K562 (cell line): Measurements from ENCODE around the gene GRIA3.

Source experiments
- CREB1 ChIP-seq, 2 experiments: sonication (generic) in 1 of 2; formaldehyde crosslinking in 1 of 2; IDR thresholded peaks; 2 replicates each; pipeline versions ENCODE4 v1.6.1 to v1.8.0; 2012 to 2022; ENCODE audit warnings: inconsistent platforms in 1 of 2, mild to moderate bottlenecking in 1 of 2, missing genetic modification reagents in 1 of 2, moderate library complexity in 1 of 2
- CREM ChIP-seq: IDR thresholded peaks from 2 replicates; pipeline ENCODE4 v1.6.1; 2014; ENCODE audit warnings: antibody characterized with exemption, low read depth
- CTCF ChIP-seq, 3 experiments: IDR thresholded peaks in 2 of 3; conservative IDR thresholded peaks in 1 of 3; 2 replicates each; pipeline ENCODE4 v1.5.1; 2011 to 2012; ENCODE audit warnings: low read length in 3 of 3, mild to moderate bottlenecking in 3 of 3, control low read depth in 2 of 3, improper control_type of control experiment in 1 of 3, inconsistent platforms in 1 of 3, low read depth in 1 of 3, mixed read lengths in 1 of 3, moderate library complexity in 1 of 3; ENCODE audit not compliant: insufficient read depth in 2 of 3
- NFE2L1 ChIP-seq: fragments of 450-650 bp; IDR thresholded peaks from 2 replicates; pipeline ENCODE4 v1.6.1; 2016; ENCODE audit warnings: missing genetic modification characterization, low read depth, mild to moderate bottlenecking, missing compliant biosample characterization, moderate library complexity, borderline replicate concordance
- POLR2A ChIP-seq: fragments of 450-650 bp; conservative IDR thresholded peaks from 2 replicates; pipeline ENCODE4 v1.6.1; 2016
- RBBP5 ChIP-seq: fragments of 200-600 bp; sonication (generic); IDR thresholded peaks from 2 replicates; pipeline ENCODE4 v1.6.1; 2012; ENCODE audit warnings: borderline replicate concordance, mild to moderate bottlenecking, low read length, control low read depth, inconsistent platforms; ENCODE audit not compliant: insufficient read depth, poor library complexity, severe bottlenecking
- RBM34 ChIP-seq: fragments of 200-400 bp; formaldehyde crosslinking; IDR thresholded peaks from 2 replicates; pipeline ENCODE4 v1.6.1; 2018; ENCODE audit warnings: low read length, borderline replicate concordance; ENCODE audit not compliant: insufficient read depth
- SMARCB1 ChIP-seq: IDR thresholded peaks from 2 replicates; pipeline ENCODE4 v1.6.1; 2011; ENCODE audit warnings: improper control_type of control experiment, low read depth; ENCODE audit not compliant: insufficient read length
- ZFP36 ChIP-seq: fragments of 150-350 bp; IDR thresholded peaks from 2 replicates; pipeline ENCODE4 v1.6.1; 2018; ENCODE audit warnings: low read length, low read depth; ENCODE audit not compliant: partially characterized antibody

- TF ChIP-seq RBM34 (no peak), CREB1 (IDR thresholded peaks at IDR 0.05) (no peak), CREB1 (CRISPR knock-in tag; IDR thresholded peaks at IDR 0.05) (no peak), NFE2L1 (tag) (no peak), SMARCB1 (no peak), CTCF (IDR thresholded peaks at IDR 0.05 in 2 of 3, conservative IDR thresholded peaks at IDR 0.05 in 1 of 3; ENCODE audit: insufficient read depth in 2 of 3, low read depth in 1 of 3, low read length in 3 of 3) (no peak), RBBP5 (no peak), ZFP36 (no peak), CREM (no peak), POLR2A (no peak)
These were observed 127.4 kb downstream of the GRIA3 start for GRCh38 chrX:123311486-123311885.
